ENCODE data around the gene GNAQ.

GNAQ gene

DNA sequence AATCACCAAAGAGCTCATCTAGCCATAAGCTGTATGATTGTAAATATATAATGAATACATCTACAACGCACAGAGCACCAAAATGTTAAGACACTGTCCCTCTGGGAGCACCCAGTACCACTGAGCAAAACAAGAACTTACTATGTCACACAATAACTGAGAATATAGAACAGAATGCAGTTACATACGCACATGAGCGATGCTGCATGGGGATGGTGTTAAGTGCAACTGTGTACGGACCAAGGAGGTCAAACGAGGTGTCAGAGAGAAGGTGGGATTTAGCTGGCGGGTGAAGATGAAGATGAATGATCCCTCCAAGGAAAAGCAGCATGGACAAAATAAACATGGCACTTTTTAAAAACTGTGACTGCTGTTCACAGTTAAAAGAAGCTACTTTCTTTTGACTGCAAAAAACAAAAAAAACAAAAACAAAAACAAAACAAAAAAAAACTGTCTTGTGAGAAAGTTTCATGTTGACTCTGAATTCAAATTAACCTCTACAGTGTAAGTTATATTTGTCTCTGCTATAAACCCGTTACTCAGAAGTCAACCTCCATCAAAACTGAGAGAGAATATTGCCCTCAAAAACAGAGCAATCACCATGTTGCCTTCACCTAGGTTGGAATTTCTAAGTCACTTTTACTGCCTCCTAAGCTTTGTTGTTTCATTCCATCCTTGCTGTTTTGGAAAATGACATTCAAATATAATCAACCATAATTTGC, 213.9 kb downstream of the GNAQ start:
- DNase-seq: no peak

- DNase-seq: no peak
These were observed 214.8 kb downstream of the GNAQ start for GRCh38 chr9:77816641-77817341.

- no peak for DNase-seq
These were observed 216.4 kb downstream of the GNAQ start for GRCh38 chr9:77815260-77815659.

DNA sequence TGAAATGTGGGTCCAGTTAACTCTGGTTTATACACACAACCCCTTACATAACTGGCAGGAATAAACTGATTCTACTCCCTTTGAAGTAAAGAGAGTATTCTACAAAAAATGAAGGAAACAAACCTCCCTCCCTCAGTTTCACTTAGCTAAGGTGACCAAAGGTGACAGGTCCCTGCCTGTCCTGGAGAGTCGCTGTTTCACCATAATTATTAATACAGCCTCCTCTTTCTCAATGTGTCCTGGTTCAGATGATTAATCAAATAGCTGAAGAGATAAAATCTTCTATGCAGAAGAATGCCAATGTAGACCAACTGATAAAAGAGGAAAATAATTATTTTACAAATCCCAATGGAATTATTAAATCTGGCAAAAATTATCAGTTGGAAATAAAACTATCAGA, 219.8 kb downstream of the GNAQ start:
- no peak for DNase-seq

GRCh38 chr9:77810637-77811119, 220.9 kb downstream of the GNAQ start:
- DNase-seq: no peak

DNA sequence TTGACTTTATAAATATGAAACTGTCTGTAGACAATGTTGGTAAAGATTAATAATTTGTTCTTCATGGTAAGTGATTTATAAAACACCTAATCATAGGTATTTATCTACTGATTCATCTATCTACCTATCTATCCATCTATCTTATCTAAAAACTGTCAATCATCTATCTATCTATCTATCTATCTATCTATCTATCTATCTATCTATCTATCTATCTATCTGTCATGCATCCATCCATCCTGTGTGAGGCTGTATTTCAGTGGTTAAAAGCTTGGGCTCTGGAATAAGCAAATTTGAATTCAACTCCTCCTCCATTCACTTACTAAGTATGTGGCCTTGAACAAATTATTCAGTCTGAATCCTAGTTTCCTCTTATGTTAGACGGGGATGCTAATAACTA, 221.6 kb downstream of the GNAQ start:
- DNase-seq: no peak

DNA sequence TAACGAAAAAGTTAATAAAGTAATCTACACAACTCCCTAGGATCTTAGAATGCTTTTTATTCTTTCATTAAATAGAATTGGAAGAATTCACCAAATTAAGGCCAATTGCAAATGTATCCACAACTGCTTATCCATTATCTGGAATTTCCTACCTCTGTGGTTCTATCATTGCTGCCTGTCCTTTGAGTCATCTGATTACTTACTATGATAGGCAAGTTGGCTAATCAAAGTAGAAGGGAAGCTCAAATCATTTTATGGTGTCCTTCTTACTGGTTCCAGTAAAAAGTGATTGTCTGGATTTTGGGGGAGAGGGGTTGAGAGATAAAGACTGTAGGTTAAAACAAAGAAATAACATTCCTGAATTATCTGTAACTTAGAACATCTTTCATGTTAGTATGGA, 222.1 kb downstream of the GNAQ start:
- no peak for DNase-seq

GRCh38 chr9:77808751-77809081, 222.9 kb downstream of the GNAQ start:
- no peak for DNase-seq

GRCh38 chr9:77807846-77808750, 223.5 kb downstream of the GNAQ start:
- DNase-seq: no peak

DNA sequence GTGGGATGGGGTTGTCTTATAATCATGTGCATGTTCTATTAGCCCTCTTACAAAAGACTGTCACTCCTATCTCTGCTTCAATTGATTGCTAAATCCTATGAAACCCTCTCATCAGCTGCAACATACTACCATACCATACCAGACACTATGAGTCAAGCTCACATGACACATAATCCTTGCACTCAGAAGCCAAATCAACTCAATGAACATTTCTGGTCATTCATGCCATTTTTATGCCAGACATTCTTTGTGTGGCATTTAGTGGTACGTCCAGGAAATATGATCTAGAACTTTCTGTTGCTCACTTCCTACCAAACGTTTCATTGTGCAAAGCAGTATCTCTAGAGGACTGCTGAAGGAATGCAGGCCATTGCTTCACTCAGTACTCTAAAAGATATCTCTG, 224.3 kb downstream of the GNAQ start:
- DNase-seq: no peak

- no peak for DNase-seq
These were observed 224.9 kb downstream of the GNAQ start for GRCh38 chr9:77806741-77807140.

- no peak for DNase-seq
These were observed 225.8 kb downstream of the GNAQ start for GRCh38 chr9:77805810-77806209.

GRCh38 chr9:77803423-77803822, 228.2 kb downstream of the GNAQ start:
- DNase-seq: no peak

DNA sequence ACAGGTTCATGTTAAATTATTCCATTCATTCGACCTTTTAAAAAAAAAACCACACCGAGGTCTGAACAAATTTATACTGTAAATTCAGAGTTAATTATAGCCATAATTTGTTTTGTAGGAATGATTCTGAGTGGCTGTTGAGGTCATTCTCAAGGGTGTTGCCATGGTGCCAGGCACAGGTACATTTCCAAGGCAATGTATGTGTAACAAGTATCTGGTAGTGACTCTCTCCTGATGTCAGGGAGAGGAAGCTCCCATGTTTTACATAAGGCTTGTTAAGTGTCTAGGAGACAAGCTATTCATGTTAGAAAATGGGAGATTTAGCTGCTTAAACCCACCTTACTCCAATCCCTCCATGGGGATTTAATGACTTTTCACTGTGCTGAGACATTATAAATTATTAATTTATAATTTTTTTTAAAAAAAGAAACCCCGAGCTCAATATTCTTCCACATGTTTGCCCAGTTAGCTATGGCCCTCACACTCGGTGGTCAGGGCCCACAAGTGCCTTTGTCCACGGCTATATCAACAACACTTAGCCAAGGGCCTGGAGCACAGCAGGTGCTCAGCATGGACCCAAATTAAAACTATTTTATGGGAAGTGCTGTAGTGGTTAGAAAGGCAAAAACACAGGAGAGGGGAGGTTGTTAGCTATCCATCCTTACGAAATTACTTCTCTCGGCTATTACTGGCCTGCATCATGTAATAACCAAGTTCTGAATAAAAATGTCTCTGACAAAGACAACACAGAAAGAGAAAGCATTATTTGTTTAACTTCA, 228.9 kb downstream of the GNAQ start:
- no peak for DNase-seq

GRCh38 chr9:77802064-77802463, 229.5 kb downstream of the GNAQ start:
- DNase-seq: no peak

DNA sequence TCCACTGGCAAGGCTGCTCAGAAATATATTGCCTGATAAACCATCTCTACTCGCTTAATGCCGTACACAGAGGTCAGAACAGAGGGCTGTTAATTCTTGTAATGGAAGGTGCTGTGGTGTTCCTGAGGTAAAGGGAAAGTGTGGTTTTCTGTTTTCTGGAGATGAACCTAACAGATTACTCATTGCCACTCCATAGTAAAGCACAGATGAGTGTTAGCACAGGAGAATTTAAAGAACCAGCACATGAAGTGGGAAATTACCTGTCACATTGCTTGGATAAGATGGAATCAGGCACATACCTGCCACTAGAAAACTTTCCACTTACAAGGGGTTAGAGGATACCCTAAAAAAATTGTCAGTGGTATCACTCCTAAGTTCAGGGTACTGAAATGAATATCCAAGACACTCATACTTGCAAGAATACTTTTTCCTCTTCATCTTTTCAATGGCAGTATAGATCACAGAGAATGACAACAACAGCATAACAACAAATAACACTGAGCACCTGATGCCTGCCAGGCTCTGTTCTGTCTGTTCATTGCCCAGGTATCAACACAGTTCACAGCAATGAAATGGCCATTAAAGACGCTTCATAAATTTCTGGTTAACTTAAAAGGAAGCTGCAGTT, 230.6 kb downstream of the GNAQ start:
- DNase-seq: no peak

- no peak for DNase-seq
These were observed 233.5 kb downstream of the GNAQ start for GRCh38 chr9:77798140-77798539.

- DNase-seq: no peak
These were observed 236.6 kb downstream of the GNAQ start for GRCh38 chr9:77794985-77795384.

DNA sequence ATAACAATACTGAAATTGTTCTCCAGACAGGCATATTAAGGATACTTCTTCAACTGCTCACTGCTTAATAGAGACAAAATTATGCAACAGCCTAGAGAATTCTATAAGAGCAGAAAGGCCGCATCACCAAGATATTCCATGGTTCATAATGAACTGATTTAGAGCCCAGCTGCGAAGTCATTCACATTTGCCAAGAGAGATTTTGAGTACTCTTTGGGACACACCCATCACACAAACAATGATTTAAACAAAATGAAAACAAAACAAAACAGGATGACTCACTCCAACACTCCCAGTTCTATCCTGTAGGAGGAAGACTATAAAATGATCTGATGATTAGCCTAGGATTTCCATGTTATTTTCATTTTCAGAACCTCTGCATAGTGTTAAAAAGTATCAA, 237.8 kb downstream of the GNAQ start:
- DNase-seq: peak in 2 of 51 donors; percentile 25 to 63

GRCh38 chr9:77789891-77790290, 241.7 kb downstream of the GNAQ start:
- DNase-seq: no peak

DNA sequence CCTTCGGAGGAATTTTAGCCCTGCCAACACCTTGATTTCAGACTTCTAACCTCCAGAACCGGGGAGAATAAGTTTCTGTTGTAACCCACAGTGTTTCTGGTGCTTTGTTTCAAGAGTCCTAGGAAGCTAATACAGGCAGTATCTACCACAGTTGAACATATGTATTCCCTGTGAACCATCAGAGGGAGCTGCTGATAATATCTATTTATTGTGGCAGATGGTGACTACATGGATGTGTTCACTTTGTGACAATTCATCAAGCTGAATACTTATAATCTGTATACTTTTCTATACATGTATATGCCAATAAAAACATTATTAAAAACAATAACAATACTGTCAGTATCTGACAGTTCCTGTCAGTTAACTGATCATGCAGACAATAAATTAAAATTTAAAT, 246.3 kb downstream of the GNAQ start:
- DNase-seq: no peak

Data from hypothalamus (tissue), 51 donors.